Measurements from ENCODE around the gene ZAR1L. TPM values are rescaled to one million over a fixed set of nuclear protein-coding genes. Genes with fewer than 3 reads are reported as not detected.

The ZAR1L gene
- polyA plus RNA-seq, 1 donor from 2014 or later = not detected

GRCh38 chr13:32300406-32300805, 14.8 kb downstream of the ZAR1L start:
- H3K36me3 ChIP-seq (ENCODE audit: insufficient read depth, low read length) = peaks cover under 1% of the 10 kb centered on the region
- H3K9me2 ChIP-seq (ENCODE audit: insufficient read depth, low read length) = no peaks in the 10 kb centered on the region
- H2AFZ ChIP-seq (ENCODE audit: low read depth, low read length) = no peak overlapping the region
- no peaks in the 10 kb centered on the region for H3K27me3 ChIP-seq (ENCODE audit: insufficient read depth, low read depth, low read length)
- H3K9me3 ChIP-seq (ENCODE audit: low read length) = no peaks in the 10 kb centered on the region
- no peak overlapping the region for H3K9ac ChIP-seq (ENCODE audit: low read length)
- H3F3A ChIP-seq (ENCODE audit: insufficient read depth, low read length, poor library complexity, severe bottlenecking) = no peaks in the 10 kb centered on the region
- TF ChIP-seq RAD21 (conservative IDR thresholded peaks at IDR 0.05) = no peak
- TF ChIP-seq TAF1 (IDR thresholded peaks at IDR 0.05; ENCODE audit: low read depth) = no peak
- TF ChIP-seq SMC3 (conservative IDR thresholded peaks at IDR 0.05; ENCODE audit: poor library complexity) = no peak
- no peak for TF ChIP-seq MXI1 (conservative IDR thresholded peaks at IDR 0.05; ENCODE audit: poor library complexity, severe bottlenecking)
- no peak for TF ChIP-seq EP300 (conservative IDR thresholded peaks at IDR 0.05; ENCODE audit: poor library complexity, severe bottlenecking)
- no peak for TF ChIP-seq CTCF (IDR thresholded peaks at IDR 0.05; ENCODE audit: poor library complexity, severe bottlenecking)
- no peak for TF ChIP-seq EZH2 (IDR thresholded peaks at IDR 0.05; ENCODE audit: borderline replicate concordance, insufficient read depth, low read length, poor library complexity, severe bottlenecking)
- TF ChIP-seq, protein P1, sequence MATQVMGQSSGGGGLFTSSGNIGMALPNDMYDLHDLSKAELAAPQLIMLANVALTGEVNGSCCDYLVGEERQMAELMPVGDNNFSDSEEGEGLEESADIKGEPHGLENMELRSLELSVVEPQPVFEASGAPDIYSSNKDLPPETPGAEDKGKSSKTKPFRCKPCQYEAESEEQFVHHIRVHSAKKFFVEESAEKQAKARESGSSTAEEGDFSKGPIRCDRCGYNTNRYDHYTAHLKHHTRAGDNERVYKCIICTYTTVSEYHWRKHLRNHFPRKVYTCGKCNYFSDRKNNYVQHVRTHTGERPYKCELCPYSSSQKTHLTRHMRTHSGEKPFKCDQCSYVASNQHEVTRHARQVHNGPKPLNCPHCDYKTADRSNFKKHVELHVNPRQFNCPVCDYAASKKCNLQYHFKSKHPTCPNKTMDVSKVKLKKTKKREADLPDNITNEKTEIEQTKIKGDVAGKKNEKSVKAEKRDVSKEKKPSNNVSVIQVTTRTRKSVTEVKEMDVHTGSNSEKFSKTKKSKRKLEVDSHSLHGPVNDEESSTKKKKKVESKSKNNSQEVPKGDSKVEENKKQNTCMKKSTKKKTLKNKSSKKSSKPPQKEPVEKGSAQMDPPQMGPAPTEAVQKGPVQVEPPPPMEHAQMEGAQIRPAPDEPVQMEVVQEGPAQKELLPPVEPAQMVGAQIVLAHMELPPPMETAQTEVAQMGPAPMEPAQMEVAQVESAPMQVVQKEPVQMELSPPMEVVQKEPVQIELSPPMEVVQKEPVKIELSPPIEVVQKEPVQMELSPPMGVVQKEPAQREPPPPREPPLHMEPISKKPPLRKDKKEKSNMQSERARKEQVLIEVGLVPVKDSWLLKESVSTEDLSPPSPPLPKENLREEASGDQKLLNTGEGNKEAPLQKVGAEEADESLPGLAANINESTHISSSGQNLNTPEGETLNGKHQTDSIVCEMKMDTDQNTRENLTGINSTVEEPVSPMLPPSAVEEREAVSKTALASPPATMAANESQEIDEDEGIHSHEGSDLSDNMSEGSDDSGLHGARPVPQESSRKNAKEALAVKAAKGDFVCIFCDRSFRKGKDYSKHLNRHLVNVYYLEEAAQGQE (IDR thresholded peaks at IDR 0.05; ENCODE audit: borderline replicate concordance) = no peak
- TF ChIP-seq POLR2AphosphoS5 (IDR thresholded peaks at IDR 0.05) = no peak
- H3K27ac ChIP-seq (ENCODE audit: low read length) = no peak overlapping the region
- H3K4me2 ChIP-seq (ENCODE audit: low read length) = no peak overlapping the region
- no peaks in the 10 kb centered on the region for H4K20me1 ChIP-seq (ENCODE audit: insufficient read depth)
- no peak overlapping the region for H3K4me3 ChIP-seq (ENCODE audit: low read length)
- H3K79me2 ChIP-seq (replicated peaks; ENCODE audit: insufficient read depth, low read length) = no peaks in the 10 kb centered on the region

GRCh38 chr13:32299893-32300292, 15.3 kb downstream of the ZAR1L start:
- no peak overlapping the region for H3K4me3 ChIP-seq (ENCODE audit: low read length)
- no peaks in the 10 kb centered on the region for H3K9me2 ChIP-seq (ENCODE audit: insufficient read depth, low read length)
- no peak overlapping the region for H3K27ac ChIP-seq (ENCODE audit: low read length)
- H4K20me1 ChIP-seq (ENCODE audit: insufficient read depth) = no peaks in the 10 kb centered on the region
- TF ChIP-seq EZH2 (IDR thresholded peaks at IDR 0.05; ENCODE audit: borderline replicate concordance, insufficient read depth, low read length, poor library complexity, severe bottlenecking) (no peak), TAF1 (IDR thresholded peaks at IDR 0.05; ENCODE audit: low read depth) (no peak), MXI1 (conservative IDR thresholded peaks at IDR 0.05; ENCODE audit: poor library complexity, severe bottlenecking) (no peak), SMC3 (conservative IDR thresholded peaks at IDR 0.05; ENCODE audit: poor library complexity) (no peak), RAD21 (conservative IDR thresholded peaks at IDR 0.05) (no peak), CTCF (IDR thresholded peaks at IDR 0.05; ENCODE audit: poor library complexity, severe bottlenecking) (no peak), POLR2AphosphoS5 (IDR thresholded peaks at IDR 0.05) (no peak), EP300 (conservative IDR thresholded peaks at IDR 0.05; ENCODE audit: poor library complexity, severe bottlenecking) (no peak)
- TF ChIP-seq, protein P1 (IDR thresholded peaks at IDR 0.05; ENCODE audit: borderline replicate concordance) = no peak
- H3K79me2 ChIP-seq (replicated peaks; ENCODE audit: insufficient read depth, low read length) = no peaks in the 10 kb centered on the region
- no peaks in the 10 kb centered on the region for H3K27me3 ChIP-seq (ENCODE audit: insufficient read depth, low read depth, low read length)
- H3K4me2 ChIP-seq (ENCODE audit: low read length) = no peak overlapping the region
- no peak overlapping the region for H2AFZ ChIP-seq (ENCODE audit: low read depth, low read length)
- H3K36me3 ChIP-seq (ENCODE audit: insufficient read depth, low read length) = peaks cover 5% of the 10 kb centered on the region
- H3K9me3 ChIP-seq (ENCODE audit: low read length) = no peaks in the 10 kb centered on the region
- no peaks in the 10 kb centered on the region for H3F3A ChIP-seq (ENCODE audit: insufficient read depth, low read length, poor library complexity, severe bottlenecking)
- no peak overlapping the region for H3K9ac ChIP-seq (ENCODE audit: low read length)

Data from neural cell (in vitro differentiated cells).